KOPT-K1 (cell line): ENCODE data around the gene CNTNAP2.

ENCODE experiments used
- H3K27ac ChIP-seq: fragments of 200-600 bp; sonication (generic); 2 replicates; pipeline ENCODE4 v1.5.1; 2016; ENCODE audit warnings: antibody characterized with exemption, mild to moderate bottlenecking, low read depth, low read length; ENCODE audit not compliant: poor library complexity, severe bottlenecking
- H3K36me3 ChIP-seq: fragments of 200-600 bp; sonication (generic); 2 replicates; pipeline ENCODE4 v1.5.1; 2017; ENCODE audit warnings: antibody characterized with exemption, mild to moderate bottlenecking, low read length, moderate library complexity; ENCODE audit not compliant: insufficient read depth
- H3K9me3 ChIP-seq: fragments of 200-600 bp; sonication (generic); 2 replicates; pipeline ENCODE4 v1.5.1; 2017; ENCODE audit warnings: antibody characterized with exemption, low read length, mild to moderate bottlenecking; ENCODE audit not compliant: insufficient read depth, poor library complexity, severe bottlenecking

CNTNAP2 gene

GRCh38 chr7:146606628-146607027 lies 490.0 kb downstream of the CNTNAP2 start:
- no peak overlapping the region for H3K27ac ChIP-seq
- H3K9me3 ChIP-seq, result no peaks in the 10 kb centered on the region
- no peaks in the 10 kb centered on the region for H3K36me3 ChIP-seq

GRCh38 chr7:146619641-146620040 lies 503.0 kb downstream of the CNTNAP2 start:
- no peak overlapping the region for H3K27ac ChIP-seq
- H3K36me3 ChIP-seq, result no peaks in the 10 kb centered on the region
- H3K9me3 ChIP-seq, result no peaks in the 10 kb centered on the region

DNA sequence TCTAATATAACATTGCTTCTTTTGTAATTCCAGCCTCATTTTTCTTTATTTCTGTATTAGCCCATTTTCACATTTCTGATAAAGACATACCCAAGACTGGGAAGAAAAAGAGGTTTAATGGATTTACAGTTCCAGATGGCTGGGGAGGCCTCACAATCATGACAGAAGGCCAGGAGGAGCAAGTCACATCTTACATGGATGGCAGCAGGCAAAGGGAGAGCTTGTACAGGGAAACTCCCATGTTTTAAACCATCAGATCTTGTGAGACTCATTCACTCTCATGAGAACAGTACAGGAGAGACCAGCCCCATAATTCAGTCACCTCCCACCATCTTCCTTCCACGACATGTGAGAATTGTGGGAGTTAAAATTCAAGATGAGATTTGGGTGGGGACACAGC lies 510.3 kb downstream of the CNTNAP2 start:
- Histone ChIP-seq H3K36me3 (no peaks in the 10 kb centered on the region), H3K27ac (no peak overlapping the region)

GRCh38 chr7:146635205-146636032 lies 518.8 kb downstream of the CNTNAP2 start:
- H3K9me3 ChIP-seq, result no peaks in the 10 kb centered on the region
- no peak overlapping the region for H3K27ac ChIP-seq
- no peaks in the 10 kb centered on the region for H3K36me3 ChIP-seq

More for the DNA sequence above, 510.3 kb downstream of the CNTNAP2 start:
- no peaks in the 10 kb centered on the region for H3K9me3 ChIP-seq

DNA sequence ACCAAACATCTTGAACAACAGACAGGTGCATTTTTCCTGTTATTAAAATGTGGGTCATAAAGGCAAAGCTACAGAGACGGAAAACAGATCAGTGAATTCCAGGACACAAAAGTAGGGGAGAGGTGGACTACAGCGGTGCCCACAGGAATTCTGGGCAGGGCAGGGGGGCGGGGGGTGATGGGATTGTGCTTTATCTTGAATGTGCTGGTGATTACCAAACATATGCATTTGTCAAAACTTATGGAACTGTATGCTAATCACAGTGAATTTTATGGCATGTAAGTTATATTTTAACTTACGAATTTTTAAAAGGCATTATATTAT lies 519.4 kb downstream of the CNTNAP2 start:
- Histone ChIP-seq H3K27ac (no peak overlapping the region), H3K9me3 (no peaks in the 10 kb centered on the region), H3K36me3 (no peaks in the 10 kb centered on the region)

DNA sequence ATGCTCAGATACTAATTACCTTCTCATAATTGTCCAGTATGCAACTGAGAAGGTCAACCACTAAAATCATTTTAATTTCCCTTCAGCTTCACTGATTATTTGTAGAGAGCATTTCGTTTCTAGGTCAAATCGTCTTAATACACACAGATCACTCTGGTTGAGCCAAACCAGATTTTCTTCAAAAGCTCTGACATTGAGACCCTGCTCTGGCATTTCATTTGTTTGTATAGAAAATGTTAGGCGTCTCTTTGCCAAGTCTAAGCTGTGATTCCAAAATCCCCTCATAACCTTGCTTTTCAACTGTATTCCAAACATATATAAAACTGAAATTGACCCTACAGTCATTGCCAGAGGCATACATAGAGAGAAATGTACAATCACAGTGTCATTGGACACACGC lies 520.0 kb downstream of the CNTNAP2 start:
- Histone ChIP-seq H3K36me3 (no peaks in the 10 kb centered on the region), H3K27ac (no peak overlapping the region), H3K9me3 (no peaks in the 10 kb centered on the region)

- Histone ChIP-seq H3K27ac (no peak overlapping the region), H3K36me3 (no peaks in the 10 kb centered on the region), H3K9me3 (no peaks in the 10 kb centered on the region)
Measured at GRCh38 chr7:146639291-146639690, 522.7 kb downstream of the CNTNAP2 start.

DNA sequence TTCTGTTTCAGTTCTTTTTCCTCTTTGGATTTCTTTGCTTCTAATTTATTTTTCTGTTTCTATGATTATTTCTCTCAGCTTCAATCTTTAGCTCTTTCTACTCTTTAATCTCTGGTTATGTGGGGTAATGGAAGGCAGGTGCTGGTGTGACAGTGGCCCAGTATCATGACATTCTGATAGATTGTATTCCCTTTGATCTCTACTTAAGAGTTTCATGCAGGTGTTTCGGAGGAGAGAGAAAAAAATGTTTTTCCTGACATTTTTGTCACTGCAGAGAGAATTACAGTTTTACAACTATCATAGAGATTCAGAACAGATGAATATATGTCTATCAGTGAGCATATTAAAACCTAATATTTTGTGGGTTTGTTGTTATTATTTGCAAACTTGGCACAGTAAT lies 524.9 kb downstream of the CNTNAP2 start:
- H3K36me3 ChIP-seq, result no peaks in the 10 kb centered on the region
- H3K9me3 ChIP-seq, result no peaks in the 10 kb centered on the region
- no peak overlapping the region for H3K27ac ChIP-seq

- H3K36me3 ChIP-seq, result no peaks in the 10 kb centered on the region
- H3K27ac ChIP-seq, result no peak overlapping the region
Measured at GRCh38 chr7:146645383-146645976, 528.9 kb downstream of the CNTNAP2 start.

GRCh38 chr7:146647445-146647844 lies 530.8 kb downstream of the CNTNAP2 start:
- Histone ChIP-seq H3K36me3 (no peaks in the 10 kb centered on the region), H3K9me3 (no peaks in the 10 kb centered on the region), H3K27ac (no peak overlapping the region)

More at GRCh38 chr7:146645383-146645976, 528.9 kb downstream of the CNTNAP2 start:
- H3K9me3 ChIP-seq, result no peaks in the 10 kb centered on the region

DNA sequence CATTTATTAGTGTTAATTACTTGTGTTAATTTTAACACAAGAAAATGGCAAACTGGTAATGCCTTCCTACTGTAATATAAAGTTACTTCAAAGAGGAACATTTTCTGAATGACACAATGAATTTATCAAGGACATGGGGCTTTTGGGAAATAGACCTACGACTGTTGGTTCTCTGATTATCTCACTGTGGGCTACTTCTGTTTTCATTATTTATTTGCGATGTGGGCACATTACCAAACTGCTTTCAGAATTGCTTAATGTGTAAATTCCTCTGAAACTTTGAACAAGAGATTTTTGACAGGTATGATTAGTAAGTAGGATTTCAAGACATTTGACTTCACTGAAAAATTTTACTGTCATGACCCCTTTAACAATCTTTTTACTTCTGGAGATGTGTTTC lies 535.6 kb downstream of the CNTNAP2 start:
- no peaks in the 10 kb centered on the region for H3K9me3 ChIP-seq
- H3K27ac ChIP-seq, result no peak overlapping the region
- H3K36me3 ChIP-seq, result no peaks in the 10 kb centered on the region

GRCh38 chr7:146654048-146654447 lies 537.4 kb downstream of the CNTNAP2 start:
- no peak overlapping the region for H3K27ac ChIP-seq
- no peaks in the 10 kb centered on the region for H3K9me3 ChIP-seq
- no peaks in the 10 kb centered on the region for H3K36me3 ChIP-seq

DNA sequence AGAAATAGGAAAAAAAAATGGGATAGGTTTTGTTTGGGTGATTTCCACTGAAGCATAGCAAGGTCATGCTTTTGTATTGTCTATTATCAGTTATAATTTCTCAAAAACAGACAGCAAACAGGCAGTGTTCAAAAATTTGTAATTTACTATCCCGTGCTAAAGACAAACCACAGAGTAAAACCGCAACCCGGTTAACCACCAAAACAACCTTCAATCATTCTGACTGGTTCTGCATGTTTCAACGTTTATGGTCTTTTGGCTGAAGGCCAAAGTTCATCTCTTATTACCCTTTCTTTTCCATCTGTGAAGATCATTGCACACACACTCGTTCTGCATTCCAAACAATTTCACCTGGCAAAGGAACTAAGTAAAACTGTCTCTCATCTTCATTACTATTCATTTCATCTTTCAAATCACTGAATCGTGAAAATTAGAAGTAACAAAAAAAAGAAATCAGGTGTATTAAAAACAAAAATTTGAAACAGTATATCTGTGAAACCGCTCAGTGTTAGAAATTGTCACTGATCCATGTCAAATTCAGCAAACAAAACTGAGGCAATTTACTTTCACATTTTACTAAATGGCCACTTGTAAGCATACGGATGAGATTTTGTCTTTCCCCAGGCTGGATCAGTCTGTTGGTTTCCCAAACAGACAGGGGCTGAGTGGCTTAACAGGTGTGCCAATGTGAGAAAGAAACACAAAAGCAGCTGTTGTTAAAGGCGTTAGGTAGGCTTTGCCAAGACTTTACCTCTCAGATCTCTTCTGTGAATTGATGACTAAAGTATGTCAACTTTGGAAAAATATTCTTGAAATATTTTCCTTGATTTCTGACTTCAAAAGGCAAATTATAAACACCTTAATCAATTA lies 539.6 kb downstream of the CNTNAP2 start:
- H3K27ac ChIP-seq, result no peak overlapping the region
- no peaks in the 10 kb centered on the region for H3K36me3 ChIP-seq
- H3K9me3 ChIP-seq, result no peaks in the 10 kb centered on the region

DNA sequence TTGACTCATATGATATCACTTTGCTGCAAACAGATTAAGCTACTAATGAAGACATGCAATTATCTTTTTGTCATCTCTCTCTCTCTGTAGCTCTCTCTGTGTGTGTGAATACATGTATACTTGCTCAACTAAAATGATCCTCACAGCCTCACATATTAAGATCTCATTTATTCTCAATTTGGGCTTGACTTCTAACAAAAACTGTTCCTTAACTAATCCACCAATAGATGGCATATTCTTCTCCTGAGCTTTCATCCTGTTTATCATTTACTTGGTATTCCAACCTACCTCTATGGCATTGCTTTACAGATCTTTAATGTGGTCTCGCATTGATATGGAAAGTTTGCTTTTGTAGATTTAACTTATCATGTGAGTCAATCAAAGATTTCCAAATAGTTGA lies 540.4 kb downstream of the CNTNAP2 start:
- H3K27ac ChIP-seq, result no peak overlapping the region
- H3K9me3 ChIP-seq, result no peaks in the 10 kb centered on the region
- no peaks in the 10 kb centered on the region for H3K36me3 ChIP-seq

DNA sequence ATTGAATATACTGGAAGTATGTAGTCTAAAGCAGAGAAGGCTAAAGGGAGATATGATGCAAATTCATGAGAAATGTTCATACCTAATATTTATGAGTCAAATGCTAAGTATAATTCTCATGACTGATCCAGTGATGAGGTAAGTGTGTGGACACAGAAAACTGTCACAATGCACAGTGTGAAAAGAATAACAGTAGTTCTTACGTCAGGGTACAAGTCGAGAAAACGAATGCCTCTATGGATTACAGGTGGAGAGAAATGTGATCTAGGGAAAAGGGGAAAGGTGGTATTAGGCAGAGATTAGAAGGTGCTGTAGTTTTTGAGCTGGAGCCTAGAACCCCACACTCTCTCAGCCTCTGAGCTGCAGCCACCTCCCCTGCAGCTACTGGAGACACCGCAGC lies 542.0 kb downstream of the CNTNAP2 start:
- no peak overlapping the region for H3K27ac ChIP-seq
- H3K36me3 ChIP-seq, result no peaks in the 10 kb centered on the region
- no peaks in the 10 kb centered on the region for H3K9me3 ChIP-seq
